CD4-positive, alpha-beta T cell treated with Interleukin-12 subunit alpha and Interleukin-12 subunit beta, for 1 hour (primary cell): ENCODE data around the gene ERCC1.
A peak's percentile ranks its signal among the peaks of the same experiment; 100 is the strongest.

Experiments
- DNase-seq: peaks from one replicate; pipeline ENCODE4 v3.0.0-alpha.2; 2020

Gene ERCC1

GRCh38 chr19:45423589-45424190 lies at the start of gene ERCC1:
TSS of gene ERCC1 (minus strand) at chr19:45423917. CDS start at chr19:45423374, 543 bp downstream.
- peak; percentile 90 for DNase-seq

GRCh38 chr19:45473367-45473681 lies 49.6 kb upstream of the ERCC1 start:
- DNase-seq = no peak

GRCh38 chr19:45472563-45473366 lies 49.0 kb upstream of the ERCC1 start:
- peak; percentile 69 for DNase-seq

GRCh38 chr19:45471931-45472562 lies 48.3 kb upstream of the ERCC1 start:
- no peak for DNase-seq

- DNase-seq = peak; percentile 53
These were observed 47.6 kb upstream of the ERCC1 start for GRCh38 chr19:45471111-45471930.

GRCh38 chr19:45470762-45471081 lies 47.0 kb upstream of the ERCC1 start:
- DNase-seq = no peak

GRCh38 chr19:45469945-45470761 lies 46.4 kb upstream of the ERCC1 start:
- DNase-seq = peak; percentile 72

- peak; percentile 84 for DNase-seq
These were observed 45.6 kb upstream of the ERCC1 start for GRCh38 chr19:45469132-45469944.

- DNase-seq = no peak
These were observed 45.0 kb upstream of the ERCC1 start for GRCh38 chr19:45468803-45469131.

- DNase-seq = no peak
These were observed 44.5 kb upstream of the ERCC1 start for GRCh38 chr19:45468159-45468651.

GRCh38 chr19:45467456-45468158 lies 43.9 kb upstream of the ERCC1 start, which contains the start of gene FOSB:
TSS of gene FOSB (plus strand) at chr19:45467996. CDS start at chr19:45468587, 591 bp downstream.
- DNase-seq = peak; percentile 96

- DNase-seq = no peak
These were observed 43.4 kb upstream of the ERCC1 start for GRCh38 chr19:45467115-45467455.

- DNase-seq = no peak
These were observed 41.2 kb upstream of the ERCC1 start for GRCh38 chr19:45464852-45465441.

GRCh38 chr19:45464274-45464673 lies 40.6 kb upstream of the ERCC1 start:
- no peak for DNase-seq

- no peak for DNase-seq
These were observed 39.5 kb upstream of the ERCC1 start for GRCh38 chr19:45463241-45463640.

GRCh38 chr19:45462174-45462573 lies 38.5 kb upstream of the ERCC1 start:
- no peak for DNase-seq

- DNase-seq = no peak
These were observed 37.2 kb upstream of the ERCC1 start for GRCh38 chr19:45460807-45461347.

GRCh38 chr19:45457776-45458175 lies 34.1 kb upstream of the ERCC1 start:
- no peak for DNase-seq

- DNase-seq = no peak
These were observed 32.7 kb upstream of the ERCC1 start for GRCh38 chr19:45456500-45456815.
